Diencephalon (tissue), 1 donor: ENCODE data around the gene MRPL14. TPM values are rescaled to one million over a fixed set of nuclear protein-coding genes. Genes with fewer than 3 reads are reported as not detected.

Experiments used
- total RNA-seq: library from RNA; depleted of rRNA; stranded (reverse); fragments of >200 nt; gene quantifications from one replicate; pipeline ENCODE4 v1.2.3, GENCODE V29; 2014

Gene MRPL14
- 39.7 TPM for total RNA-seq

GRCh38 chr6:44127186-44128019, at the start of gene MRPL14, which contains the start of gene TMEM63B:
Gene MRPL14, minus strand, starts transcription at chr6:44127452. Its CDS starts 10,841 bp downstream, at chr6:44116611.
Gene TMEM63B, plus strand, starts transcription at chr6:44127554. Its CDS starts 7,031 bp downstream, at chr6:44134585.

GRCh38 chr6:44158770-44159228, 31.5 kb upstream of the MRPL14 start, which contains the start of gene CAPN11:
Gene CAPN11, plus strand, starts transcription at chr6:44158820. Its CDS starts 29 bp downstream, at chr6:44158849.

Other genes with a start within 250 kb of the MRPL14 start
- gene TMEM63B, start 102 bp upstream of the MRPL14 start, total RNA-seq: 60.9 TPM
- not detected for gene CAPN11, start 31.4 kb upstream of the MRPL14 start, total RNA-seq
- gene MYMX, start 89.5 kb upstream of the MRPL14 start, total RNA-seq: not detected
- 15.9 TPM for gene SLC29A1, start 96.1 kb upstream of the MRPL14 start, total RNA-seq
- 534 TPM for gene HSP90AB1, start 119.6 kb upstream of the MRPL14 start, total RNA-seq
- gene SLC35B2, start 130.1 kb upstream of the MRPL14 start, total RNA-seq: 33.2 TPM
- gene NFKBIE, start 138.1 kb upstream of the MRPL14 start, total RNA-seq: 6.7 TPM
- 40.8 TPM for gene TMEM151B, start 143.0 kb upstream of the MRPL14 start, total RNA-seq
- gene AARS2, start 185.9 kb upstream of the MRPL14 start, total RNA-seq: 11.8 TPM
- gene SPATS1, start 215.2 kb upstream of the MRPL14 start, total RNA-seq: 1.2 TPM